Activated CD4-positive, alpha-beta T cell treated with anti-CD3 and anti-CD28 coated beads for 1 hour (primary cell): ENCODE results near the gene APC2.
"Not testable (repeated sequence)": the region's sequence is repeated elsewhere in the genome, so short reads cannot be mapped to it uniquely, and the experiment has no call there.

ENCODE experiments used
- DNase-seq: peaks from one replicate; pipeline ENCODE4 v3.0.0-alpha.2; 2020

Gene APC2

DNA sequence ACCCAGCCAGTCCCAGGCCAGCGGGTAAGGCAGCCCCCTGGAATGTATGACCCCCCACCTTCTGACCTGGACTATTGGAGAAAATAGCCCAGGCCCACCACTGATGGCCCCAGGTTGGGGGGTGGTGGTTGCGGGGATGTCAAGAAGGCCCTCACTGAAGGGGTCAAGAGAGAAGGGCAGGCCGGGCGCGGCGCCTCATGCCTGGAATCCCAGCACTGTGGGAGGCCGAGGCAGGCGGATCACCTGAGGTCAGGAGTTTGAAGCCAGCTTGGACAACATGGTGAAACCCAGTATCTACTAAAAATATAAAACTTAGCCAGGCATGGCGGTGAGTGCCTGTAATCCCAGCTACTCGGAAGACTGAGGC, 64.4 kb downstream of the APC2 start:
- DNase-seq, result no peak

- no peak for DNase-seq
Observed at GRCh38 chr19:1514986-1515721, 65.2 kb downstream of the APC2 start.

DNA sequence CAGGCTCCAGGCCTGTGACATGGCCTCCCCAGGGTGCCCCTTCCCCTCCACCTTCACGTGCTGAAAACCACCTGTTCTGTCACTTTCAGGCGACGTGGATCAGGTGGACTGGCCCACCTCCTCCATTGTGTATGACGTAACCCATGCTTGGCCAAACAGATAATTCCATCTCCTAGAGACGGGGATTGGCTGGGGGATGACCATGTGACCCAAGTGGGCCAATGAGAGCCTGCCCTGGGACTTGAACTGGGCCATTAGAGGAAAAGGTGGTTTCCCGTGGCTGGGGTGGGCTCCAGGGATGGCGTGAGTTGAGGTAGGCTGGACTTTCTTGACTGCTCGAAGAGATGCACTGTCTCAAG, 66.5 kb downstream of the APC2 start:
- DNase-seq, result no peak

GRCh38 chr19:1518471-1518870, 68.5 kb downstream of the APC2 start:
- DNase-seq, result no peak

GRCh38 chr19:1519802-1520201, 69.9 kb downstream of the APC2 start:
- DNase-seq, result not testable (repeated sequence)

- no peak for DNase-seq
Observed at GRCh38 chr19:1520203-1520780, 70.4 kb downstream of the APC2 start.

- no peak for DNase-seq
Observed at GRCh38 chr19:1521636-1522035, 71.7 kb downstream of the APC2 start.

- DNase-seq, result no peak
Observed at GRCh38 chr19:1522061-1522460, 72.1 kb downstream of the APC2 start.

DNA sequence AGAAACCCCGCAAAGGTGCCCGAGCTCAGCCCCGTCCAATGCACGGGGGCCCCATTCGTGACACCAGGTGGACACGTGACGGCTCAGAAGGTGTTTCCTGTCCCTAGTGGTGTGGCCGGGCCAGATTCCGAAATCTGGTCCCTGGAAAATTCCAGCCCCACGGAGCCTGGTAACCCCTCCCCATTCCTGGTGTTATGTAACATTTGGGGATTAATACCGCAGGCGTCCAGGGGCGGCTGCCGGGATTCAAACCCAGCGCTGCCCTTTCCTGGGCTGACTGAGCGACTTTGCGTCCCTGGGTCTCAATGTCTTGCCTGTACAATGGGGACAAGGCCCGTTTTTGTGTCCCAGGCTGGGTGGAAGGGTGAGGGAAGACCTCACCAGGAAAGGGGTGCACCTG, 72.9 kb downstream of the APC2 start:
- no peak for DNase-seq
